Bronchial epithelial cell (primary cell): ENCODE measurements around the gene PPARGC1A. TPM values are rescaled to one million over a fixed set of nuclear protein-coding genes. Genes with fewer than 3 reads are reported as not detected.

ENCODE experiments used
- DNase-seq: peaks from one replicate; pipeline ENCODE4 v3.0.0-alpha.2; 2010; ENCODE audit warnings: low read depth
- FAIRE-seq: peaks from 2 replicates; lab custom pipeline; 2011; peaks lifted over from hg19 to GRCh38; lab: Jason Lieb, UNC
- H3K27me3 ChIP-seq: 2 replicates; pipeline ENCODE4 v1.5.1; 2011; ENCODE audit warnings: low read length; ENCODE audit not compliant: control insufficient read depth, insufficient read depth
- H3K36me3 ChIP-seq: 2 replicates; pipeline ENCODE4 v1.5.1; 2011; ENCODE audit warnings: low read length; ENCODE audit not compliant: control insufficient read depth, insufficient read depth
- H3K4me3 ChIP-seq: 2 replicates; pipeline ENCODE4 v1.5.1; 2011; ENCODE audit warnings: mild to moderate bottlenecking, low read depth, low read length, control low read depth
- CTCF ChIP-seq: IDR thresholded peaks from 2 replicates; pipeline ENCODE4 v1.5.1; 2011; ENCODE audit warnings: mild to moderate bottlenecking, moderate library complexity, low read length, control low read depth, inconsistent platforms; ENCODE audit not compliant: insufficient read depth, severe bottlenecking
- total RNA-seq: library from RNA; depleted of rRNA; stranded (reverse); fragments of >200 nt; gene quantifications from 2 replicates; pipeline ENCODE4 v1.2.1, GENCODE V29; 2014

Gene PPARGC1A
- total RNA-seq, 1 donor from 2014 or later, result 1.6 TPM

- FAIRE-seq (no peak), DNase-seq (no peak)
Observed at GRCh38 chr4:23838131-23838530, 51.7 kb downstream of the PPARGC1A start.

GRCh38 chr4:23837371-23837770 is 52.5 kb downstream of the PPARGC1A start:
- FAIRE-seq, result no peak

More at GRCh38 chr4:23838131-23838530, 51.7 kb downstream of the PPARGC1A start:
- TF ChIP-seq CTCF, result no peak
- Histone ChIP-seq H3K36me3 (no peaks in the 10 kb centered on the region), H3K27me3 (no peaks in the 10 kb centered on the region), H3K4me3 (no peak overlapping the region)

GRCh38 chr4:23835774-23836478 is 53.9 kb downstream of the PPARGC1A start:
- no peak for TF ChIP-seq CTCF
- Histone ChIP-seq H3K36me3 (no peaks in the 10 kb centered on the region), H3K27me3 (no peaks in the 10 kb centered on the region), H3K4me3 (no peak overlapping the region)
- FAIRE-seq (no peak), DNase-seq (no peak)

More at GRCh38 chr4:23837371-23837770, 52.5 kb downstream of the PPARGC1A start:
- no peak for DNase-seq
- H3K4me3 ChIP-seq, result no peak overlapping the region
- TF ChIP-seq CTCF, result no peak
- H3K27me3 ChIP-seq, result no peaks in the 10 kb centered on the region
- H3K36me3 ChIP-seq, result no peaks in the 10 kb centered on the region

GRCh38 chr4:23828779-23829178 is 61.1 kb downstream of the PPARGC1A start:
- H3K4me3 ChIP-seq, result no peak overlapping the region
- DNase-seq (no peak), FAIRE-seq (no peak)
- no peaks in the 10 kb centered on the region for H3K36me3 ChIP-seq
- no peaks in the 10 kb centered on the region for H3K27me3 ChIP-seq
- TF ChIP-seq CTCF, result no peak

GRCh38 chr4:23828020-23828715 is 61.7 kb downstream of the PPARGC1A start:
- no peak for TF ChIP-seq CTCF
- Histone ChIP-seq H3K36me3 (no peaks in the 10 kb centered on the region), H3K4me3 (no peak overlapping the region), H3K27me3 (no peaks in the 10 kb centered on the region)
- peak; percentile 36 for FAIRE-seq
- peak; percentile 1 for DNase-seq
